Thoracic aorta (tissue), 2 donors: ENCODE results near the gene PLCB3. TPM values are rescaled to one million over a fixed set of nuclear protein-coding genes. Genes with fewer than 3 reads are reported as not detected.

Source experiments
- ATAC-seq: fragments of 150-250 bp; one replicate; pipeline ENCODE4 v1.8.0; 2017; ENCODE audit warnings: low read depth; ENCODE audit not compliant: insufficient number of reproducible peaks, low FRiP score
- DNase-seq: peaks from one replicate; pipeline ENCODE4 v3.0.0-alpha.2; 2020; ENCODE audit warnings: low spot score
- H3K27ac ChIP-seq, 2 donors: fragments of 200-600 bp; sonication (generic); 1 replicate in 1 of 2; 2 replicates in 1 of 2; pipeline ENCODE4 v1.5.1; 2016; ENCODE audit warnings: mild to moderate bottlenecking in 2 of 2, moderate library complexity in 2 of 2
- H3K27me3 ChIP-seq: fragments of 200-600 bp; sonication (generic); replicated peaks from 2 replicates; pipeline ENCODE4 v1.6.0; 2016; ENCODE audit warnings: mild to moderate bottlenecking; ENCODE audit not compliant: insufficient read depth
- H3K36me3 ChIP-seq: fragments of 200-600 bp; sonication (generic); one replicate; pipeline ENCODE4 v1.5.1; 2016
- H3K4me1 ChIP-seq, 2 donors: fragments of 200-600 bp; sonication (generic); 1 replicate in 1 of 2; 2 replicates in 1 of 2; pipeline versions ENCODE4 v1.5.1 to v1.6.0; 2016; ENCODE audit warnings: low read depth in 2 of 2, mild to moderate bottlenecking in 1 of 2; ENCODE audit not compliant: control insufficient read depth in 1 of 2
- H3K4me3 ChIP-seq: fragments of 200-600 bp; sonication (generic); 2 replicates; pipeline ENCODE4 v1.5.1; 2016; ENCODE audit warnings: mild to moderate bottlenecking
- H3K9me3 ChIP-seq: fragments of 200-600 bp; sonication (generic); 2 replicates; pipeline ENCODE4 v1.5.1; 2016
- CTCF ChIP-seq: fragments of 200-600 bp; sonication (generic); IDR thresholded peaks from one replicate; pipeline ENCODE4 v1.5.1; 2019; ENCODE audit warnings: antibody characterized with exemption
- total RNA-seq, 2 donors: library from RNA; depleted of rRNA; stranded (reverse); fragments of >200 nt; gene quantifications; one replicate each; pipeline versions ENCODE4 v1.1.0 to v1.2.3, GENCODE V29; 2016

The PLCB3 gene
- total RNA-seq, 2 donors from 2014 or later, result 31.5 to 39.7 TPM

- H3K27ac ChIP-seq, result no peak overlapping the region
- peaks cover 3% of the 10 kb centered on the region for H3K36me3 ChIP-seq
- ATAC-seq (no peak), DNase-seq (no peak)
- TF ChIP-seq CTCF, result no peak
- H3K27me3 ChIP-seq, result no peaks in the 10 kb centered on the region
- H3K4me1 ChIP-seq, result peaks cover 3 to 24% of the 10 kb centered on the region in 2 donors
- no peak overlapping the region for H3K4me3 ChIP-seq
- no peaks in the 10 kb centered on the region for H3K9me3 ChIP-seq
Measured at GRCh38 chr11:64222651-64223000, 28.7 kb upstream of the PLCB3 start.

- no peak overlapping the region for H3K27ac ChIP-seq
- no peak for ATAC-seq
- no peak for TF ChIP-seq CTCF
- peaks cover 3% of the 10 kb centered on the region for H3K36me3 ChIP-seq
- H3K27me3 ChIP-seq, result no peaks in the 10 kb centered on the region
- DNase-seq, result no peak
- no peak overlapping the region for H3K4me3 ChIP-seq
- no peaks in the 10 kb centered on the region for H3K9me3 ChIP-seq
- H3K4me1 ChIP-seq, result peaks cover 3 to 29% of the 10 kb centered on the region in 2 donors
Measured at GRCh38 chr11:64223001-64223651, 28.2 kb upstream of the PLCB3 start.

GRCh38 chr11:64224151-64224890 lies 27.0 kb upstream of the PLCB3 start:
- Histone ChIP-seq H3K36me3 (peaks cover 3% of the 10 kb centered on the region), H3K4me1 (peaks cover 5 to 38% of the 10 kb centered on the region in 2 donors), H3K27ac (no peak overlapping the region), H3K27me3 (no peaks in the 10 kb centered on the region), H3K9me3 (no peaks in the 10 kb centered on the region), H3K4me3 (no peak overlapping the region)
- ATAC-seq (no peak), DNase-seq (no peak)
- no peak for TF ChIP-seq CTCF

- ATAC-seq, result no peak
- Histone ChIP-seq H3K36me3 (no peaks in the 10 kb centered on the region), H3K27me3 (no peaks in the 10 kb centered on the region), H3K9me3 (no peaks in the 10 kb centered on the region), H3K4me1 (peaks cover 12 to 45% of the 10 kb centered on the region in 2 donors), H3K4me3 (peak overlapping the region; percentile 96), H3K27ac (peak overlapping the region; percentile 93)
- TF ChIP-seq CTCF, result no peak
- no peak for DNase-seq
Measured at GRCh38 chr11:64224891-64225607, 26.3 kb upstream of the PLCB3 start.
